Tibial nerve (tissue), 3 donors: Measurements from ENCODE around the gene DGKI.

Experiments
- POLR2A ChIP-seq, 2 donors: fragments of 450-650 bp; IDR thresholded peaks; one replicate each; pipeline ENCODE4 v1.6.1; 2017; ENCODE audit warnings: antibody characterized with exemption in 2 of 2, mild to moderate bottlenecking in 2 of 2, moderate library complexity in 2 of 2
- TF ChIP-seq, protein P1 (sequence below), 5 experiments: fragments of 200-600 bp in 3 of 5; fragments of 450-650 bp in 2 of 5; sonication (generic) in 3 of 5; IDR thresholded peaks; one replicate each; pipeline ENCODE4 v1.5.1; 2016 to 2019; ENCODE audit warnings: antibody characterized with exemption in 5 of 5, mild to moderate bottlenecking in 3 of 5, moderate library complexity in 2 of 5

DNA sequence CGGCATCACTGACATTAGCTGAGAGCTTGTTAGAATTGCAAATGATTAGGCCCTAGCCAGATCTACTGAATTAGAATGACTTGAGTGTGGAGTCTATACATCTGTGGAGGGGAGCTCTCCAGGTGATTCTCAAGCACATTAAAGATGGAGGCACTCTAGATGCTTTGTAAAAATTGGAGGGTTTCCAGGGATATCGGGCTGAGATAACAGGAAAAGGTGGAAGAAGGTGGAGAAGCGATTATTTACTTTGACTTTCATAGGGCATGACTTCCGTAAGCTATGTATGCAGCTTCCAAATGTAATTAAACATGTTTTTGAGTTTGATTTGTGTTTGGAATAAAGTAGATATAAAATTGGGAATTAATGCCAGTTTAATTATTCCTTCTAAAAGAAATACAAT is 268.2 kb downstream of the DGKI start:
- TF ChIP-seq, protein P1, sequence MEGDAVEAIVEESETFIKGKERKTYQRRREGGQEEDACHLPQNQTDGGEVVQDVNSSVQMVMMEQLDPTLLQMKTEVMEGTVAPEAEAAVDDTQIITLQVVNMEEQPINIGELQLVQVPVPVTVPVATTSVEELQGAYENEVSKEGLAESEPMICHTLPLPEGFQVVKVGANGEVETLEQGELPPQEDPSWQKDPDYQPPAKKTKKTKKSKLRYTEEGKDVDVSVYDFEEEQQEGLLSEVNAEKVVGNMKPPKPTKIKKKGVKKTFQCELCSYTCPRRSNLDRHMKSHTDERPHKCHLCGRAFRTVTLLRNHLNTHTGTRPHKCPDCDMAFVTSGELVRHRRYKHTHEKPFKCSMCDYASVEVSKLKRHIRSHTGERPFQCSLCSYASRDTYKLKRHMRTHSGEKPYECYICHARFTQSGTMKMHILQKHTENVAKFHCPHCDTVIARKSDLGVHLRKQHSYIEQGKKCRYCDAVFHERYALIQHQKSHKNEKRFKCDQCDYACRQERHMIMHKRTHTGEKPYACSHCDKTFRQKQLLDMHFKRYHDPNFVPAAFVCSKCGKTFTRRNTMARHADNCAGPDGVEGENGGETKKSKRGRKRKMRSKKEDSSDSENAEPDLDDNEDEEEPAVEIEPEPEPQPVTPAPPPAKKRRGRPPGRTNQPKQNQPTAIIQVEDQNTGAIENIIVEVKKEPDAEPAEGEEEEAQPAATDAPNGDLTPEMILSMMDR (IDR thresholded peaks at IDR 0.05): no peak
- no peak for TF ChIP-seq POLR2A (IDR thresholded peaks at IDR 0.05)
